HepG2 (cell line): Measurements from ENCODE around the gene DAB2. TPM values are rescaled to one million over a fixed set of nuclear protein-coding genes. Genes with fewer than 3 reads are reported as not detected.

Experiments
- ATAC-seq: fragments of 200-7000 bp; cut with Tn5 transposase; 3 replicates; pipeline ENCODE4 v1.9.1; 2020; ENCODE audit warnings: mild to moderate bottlenecking, moderate library complexity
- BruUV-seq: library from RNA; stranded (reverse); fragments of 400-500 nt; replicated peaks from 2 replicates; lab custom pipeline; 2021; lab: Mats Ljungman, UMichigan
- CTCF ChIA-PET: fragments of 300-600 bp; formaldehyde crosslinking; extraction: SDS; loops from one replicate; lab custom pipeline; 2021; ENCODE audit warnings: low total read pairs, inconsistent platforms, low intra/inter-chr PET ratio; lab: Yijun Ruan, JAX
- POLR2A ChIA-PET: fragments of 350-600 bp; sonication (Branson Sonifier 250); formaldehyde crosslinking; loops from one replicate; lab custom pipeline; 2020; ENCODE audit warnings: antibody characterized with exemption, inconsistent platforms; lab: Yijun Ruan, JAX
- DNase-seq: peaks from one replicate; pipeline ENCODE4 v3.0.0-alpha.2; 2015; ENCODE audit warnings: low spot score
- FAIRE-seq: peaks from 3 replicates; lab custom pipeline; 2011; peaks lifted over from hg19 to GRCh38; lab: Jason Lieb, UNC
- H2AFZ ChIP-seq: one replicate; pipeline ENCODE4 v1.6.1; 2011; ENCODE audit warnings: low read length, inconsistent platforms
- H3K27ac ChIP-seq: fragments of 300-600 bp; 3 replicates; pipeline ENCODE4 v1.8.0; 2011; ENCODE audit warnings: mixed run types, mild to moderate bottlenecking, mixed read lengths, low read length, inconsistent platforms; ENCODE audit not compliant: insufficient read depth; ENCODE audit errors: extremely low read length
- H3K27me3 ChIP-seq, 2 experiments: fragments of 200-600 bp in 1 of 2; 2 replicates in 1 of 2; 3 replicates in 1 of 2; pipeline versions ENCODE4 v1.6.0 to v1.8.0; 2011; ENCODE audit warnings: low read length in 2 of 2, mild to moderate bottlenecking in 2 of 2, moderate library complexity in 2 of 2, inconsistent platforms in 1 of 2; ENCODE audit not compliant: insufficient read depth in 2 of 2, control insufficient read depth in 1 of 2
- H3K36me3 ChIP-seq, 2 experiments: fragments of 200-600 bp in 1 of 2; replicated peaks in 1 of 2; 2 replicates in 1 of 2; 3 replicates in 1 of 2; pipeline versions ENCODE4 v1.5.1 to v1.8.0; 2011; ENCODE audit warnings: low read length in 2 of 2, inconsistent platforms in 1 of 2; ENCODE audit not compliant: insufficient read depth in 2 of 2, control insufficient read depth in 1 of 2
- H3K4me1 ChIP-seq: 2 replicates; pipeline ENCODE4 v1.5.1; 2012; ENCODE audit warnings: low read length, inconsistent platforms; ENCODE audit not compliant: insufficient read depth
- H3K4me2 ChIP-seq: 2 replicates; pipeline ENCODE4 v1.6.0; 2011; ENCODE audit warnings: low read depth, low read length, inconsistent platforms
- H3K4me3 ChIP-seq, 3 experiments: fragments of 200-600 bp in 1 of 3; sonication (generic), shearing (Covaris generic) in 1 of 3; replicated peaks in 1 of 3; 2 replicates each; pipeline ENCODE4 v1.5.1; 2011 to 2016; ENCODE audit warnings: low read length in 3 of 3, inconsistent platforms in 2 of 3, low read depth in 2 of 3, mild to moderate bottlenecking in 2 of 3, control low read depth in 1 of 3, mixed read lengths in 1 of 3; ENCODE audit not compliant: insufficient read depth in 1 of 3
- H3K79me2 ChIP-seq: one replicate; pipeline ENCODE4 v1.6.1; 2011; ENCODE audit warnings: low read length, inconsistent platforms; ENCODE audit not compliant: insufficient read depth
- H3K9ac ChIP-seq: 2 replicates; pipeline ENCODE4 v1.6.0; 2011; ENCODE audit warnings: mild to moderate bottlenecking, low read depth, low read length, inconsistent platforms; ENCODE audit not compliant: insufficient read depth
- H3K9me3 ChIP-seq: 2 replicates; pipeline ENCODE4 v1.5.1; 2012; ENCODE audit warnings: mild to moderate bottlenecking, low read length
- H4K20me1 ChIP-seq: 2 replicates; pipeline ENCODE4 v1.6.0; 2011; ENCODE audit warnings: inconsistent platforms, mild to moderate bottlenecking, low read length, moderate library complexity; ENCODE audit not compliant: insufficient read depth
- ATF6 ChIP-seq: sonication (generic); formaldehyde crosslinking; conservative IDR thresholded peaks from 2 replicates; pipeline ENCODE4 v1.4.0; 2020; ENCODE audit warnings: missing genetic modification reagents
- FOXA1 ChIP-seq, 2 experiments: fragments of 450-650 bp in 1 of 2; sonication (generic) in 1 of 2; formaldehyde crosslinking in 1 of 2; IDR thresholded peaks; 2 replicates each; pipeline versions ENCODE4 v1.4.0 to v1.6.1; 2016 to 2020; ENCODE audit warnings: missing genetic modification reagents in 1 of 2
- HNF4A ChIP-seq: sonication (generic); formaldehyde crosslinking; IDR thresholded peaks from 2 replicates; pipeline ENCODE4 v1.4.0; 2020; ENCODE audit warnings: missing genetic modification reagents
- HNF4G ChIP-seq, 2 experiments: sonication (generic) in 1 of 2; formaldehyde crosslinking in 1 of 2; IDR thresholded peaks; 2 replicates each; pipeline versions ENCODE4 v1.4.0 to v1.6.1; 2011 to 2020; ENCODE audit warnings: borderline replicate concordance in 2 of 2, low read depth in 2 of 2, mild to moderate bottlenecking in 2 of 2, low read length in 1 of 2, missing genetic modification reagents in 1 of 2, moderate library complexity in 1 of 2
- MTERF4 ChIP-seq: sonication (generic); formaldehyde crosslinking; IDR thresholded peaks from 2 replicates; pipeline ENCODE4 v1.8.0; 2023; ENCODE audit warnings: mild to moderate bottlenecking, missing genetic modification reagents
- PITX1 ChIP-seq: sonication (generic); formaldehyde crosslinking; IDR thresholded peaks from 2 replicates; pipeline ENCODE4 v1.5.1; 2020; ENCODE audit warnings: mild to moderate bottlenecking, missing genetic modification reagents
- RFX5 ChIP-seq: IDR thresholded peaks from 2 replicates; pipeline ENCODE4 v1.6.1; 2011; ENCODE audit warnings: low read depth, low read length, improper control_type of control experiment
- RXRB ChIP-seq: IDR thresholded peaks from 2 replicates; pipeline ENCODE4 v1.6.1; 2016; ENCODE audit warnings: borderline replicate concordance, missing genetic modification reagents, missing compliant biosample characterization
- ZBTB20 ChIP-seq: sonication (generic); formaldehyde crosslinking; IDR thresholded peaks from 2 replicates; pipeline ENCODE4 v1.8.1; 2023; ENCODE audit warnings: missing genetic modification reagents, low read depth, mild to moderate bottlenecking, borderline replicate concordance
- ZFX ChIP-seq: sonication (generic); formaldehyde crosslinking; IDR thresholded peaks from 2 replicates; pipeline ENCODE4 v1.4.0; 2020; ENCODE audit warnings: mild to moderate bottlenecking, low read depth, missing genetic modification reagents, moderate library complexity
- ZMYM4 ChIP-seq: sonication (generic); formaldehyde crosslinking; IDR thresholded peaks from 2 replicates; pipeline ENCODE4 v1.8.1; 2023; ENCODE audit warnings: mild to moderate bottlenecking, missing genetic modification reagents
- ZNF263 ChIP-seq: sonication (generic); formaldehyde crosslinking; IDR thresholded peaks from 2 replicates; pipeline ENCODE4 v1.4.0; 2020; ENCODE audit warnings: missing genetic modification reagents
- WGBS: methylation state at CpG from one replicate; pipeline ENCODE4 v1.1.6; 2017; ENCODE audit warnings: low lambda C conversion rate; 5-methylcytosine and 5-hydroxymethylcytosine counted together
- in situ Hi-C: cut with HindIII; loops from 2 replicates; pipeline ENCODE4 v1.10.0; 2017; ENCODE audit warnings: low pct_unique_long_range_greater_than_20kb; ENCODE audit not compliant: extremely low pct_ligation_motif_present
- intact Hi-C: fragments of 100-400 bp; cut with micrococcal nuclease; formaldehyde crosslinking; loops from one replicate; pipeline ENCODE4 v1.10.0; 2022; ENCODE audit not compliant: unreplicated experiment
- polyA plus RNA-seq, 8 experiments: library from polyadenylated mRNA; depleted of rRNA in 3 of 8; stranded (reverse) in 7 of 8; unstranded in 1 of 8; fragments of >200 nt; fragmentation: Illumina TruSeq in 4 of 8; extraction: Trizol in 4 of 8; gene quantifications; 2 replicates each; pipeline versions ENCODE4 v1.2.1 to v1.2.3, GENCODE V29; 2011 to 2016; ENCODE audit warnings: low read depth in 4 of 8, missing spikeins in 1 of 8, mixed read lengths in 1 of 8; ENCODE audit not compliant: insufficient read depth in 1 of 8
- total RNA-seq, 5 experiments: library from RNA; depleted of rRNA; stranded (reverse); fragments of >200 nt; fragmentation: Illumina TruSeq; extraction: Trizol; gene quantifications; 2 replicates each; pipeline ENCODE4 v1.2.3, GENCODE V29; 2016; ENCODE audit warnings: low read depth in 1 of 5
- TF ChIP-seq, protein P1 (sequence below): IDR thresholded peaks from 2 replicates; pipeline ENCODE4 v1.6.1; 2016; ENCODE audit warnings: mild to moderate bottlenecking, missing biosample characterization, missing genetic modification reagents

DAB2 gene
- total and polyA plus RNA-seq, 2 of the 13 experiments (the other 11 are each of a cell fraction or from before 2014, with no cell fraction given), result 6.4 to 6.5 TPM

- peak overlapping the region; percentile 45; the same call in 1 of the 2 replicates for H3K4me2 ChIP-seq
- FAIRE-seq, result no peak
- TF ChIP-seq HNF4A (CRISPR knock-in tag), result peak; percentile 46
- TF ChIP-seq ZNF263, result no peak
These were observed 23.8 kb upstream of the DAB2 start for GRCh38 chr5:39448506-39449128.

DNA sequence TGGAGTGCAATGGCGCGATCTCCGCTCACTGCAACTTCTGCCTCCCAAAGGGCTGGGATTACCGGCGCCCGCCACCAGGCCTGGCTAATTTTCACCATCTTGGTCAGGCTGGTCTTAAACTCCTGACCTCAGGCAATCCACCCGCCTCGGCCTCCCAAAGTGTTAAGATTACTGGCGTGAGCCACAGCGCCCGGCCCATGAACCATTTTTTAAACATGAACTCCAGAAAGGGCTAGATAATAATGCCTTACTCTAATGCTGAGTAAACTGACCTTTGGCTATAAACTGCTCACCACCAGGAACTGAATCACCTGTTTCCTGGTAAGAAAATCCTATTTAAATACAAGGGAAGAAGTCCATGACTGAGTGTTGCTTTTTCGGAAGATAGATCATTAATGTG, 23.2 kb upstream of the DAB2 start:
- no TSS peak for BruUV-seq
- no peak overlapping the region for H3K9ac ChIP-seq
- in situ Hi-C loops (no loop called here), intact Hi-C loops (no loop called here)
- H3K9me3 ChIP-seq, result no peaks in the 10 kb centered on the region
- peaks cover 1 to 5% of the 10 kb centered on the region in 2 experiments; a peak in 2 of 5 replicates for H3K27me3 ChIP-seq
- H2AFZ ChIP-seq, result no peak overlapping the region
- DNase-seq, result peak; percentile 41
- H3K4me2 ChIP-seq, result peak overlapping the region; percentile 45; the same call in 1 of the 2 replicates
- H3K4me3 ChIP-seq, result no peak overlapping the region; a peak in 1 of 6 replicates
- H3K4me1 ChIP-seq, result peaks cover 25% of the 10 kb centered on the region
- no peaks in the 10 kb centered on the region for H3K79me2 ChIP-seq
- H4K20me1 ChIP-seq, result no peaks in the 10 kb centered on the region
- H3K27ac ChIP-seq, result no peak overlapping the region
- POLR2A ChIA-PET, result no interaction called here
- H3K36me3 ChIP-seq, result no peaks in the 10 kb centered on the region
- peak; percentile 77 for ATAC-seq
- WGBS, result 37% methylated on average over 10 of the region's 12 CpGs
- FAIRE-seq, result no peak
- CTCF ChIA-PET, result no interaction called here
- no peak for TF ChIP-seq ZBTB20 (CRISPR knock-in tag)
- TF ChIP-seq PITX1 (CRISPR knock-in tag), result peak; percentile 14; the same call in 1 of the 2 replicates
- TF ChIP-seq HNF4G (IDR thresholded peaks at IDR 0.05; ENCODE audit: borderline replicate concordance, low read depth, low read length), result peak; percentile 20; the same call in 1 of the 2 replicates
- TF ChIP-seq HNF4G (CRISPR knock-in tag; IDR thresholded peaks at IDR 0.05; ENCODE audit: borderline replicate concordance, low read depth), result no peak
- TF ChIP-seq ATF6 (CRISPR knock-in tag), result no peak
- TF ChIP-seq ZMYM4 (CRISPR knock-in tag), result 0 out of 2 replicates have a peak, but pooled peaks have one; percentile 13
- TF ChIP-seq FOXA1 (IDR thresholded peaks at IDR 0.05), result no peak
- TF ChIP-seq FOXA1 (CRISPR knock-in tag; IDR thresholded peaks at IDR 0.05), result peak; percentile 28; the same call in 1 of the 2 replicates
- TF ChIP-seq, protein P1, sequence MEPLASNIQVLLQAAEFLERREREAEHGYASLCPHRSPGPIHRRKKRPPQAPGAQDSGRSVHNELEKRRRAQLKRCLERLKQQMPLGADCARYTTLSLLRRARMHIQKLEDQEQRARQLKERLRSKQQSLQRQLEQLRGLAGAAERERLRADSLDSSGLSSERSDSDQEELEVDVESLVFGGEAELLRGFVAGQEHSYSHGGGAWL (CRISPR knock-in tag), result no peak
- peak; percentile 89 for TF ChIP-seq RFX5
- TF ChIP-seq RXRB (CRISPR knock-in tag), result peak; percentile 42; the same call in 1 of the 2 replicates
- TF ChIP-seq ZFX, result 0 out of 2 replicates have a peak, but pooled peaks have one; percentile 23
- TF ChIP-seq MTERF4 (CRISPR knock-in tag), result no peak

More at GRCh38 chr5:39448506-39449128, 23.8 kb upstream of the DAB2 start:
- no peak overlapping the region for H3K9ac ChIP-seq
- in situ Hi-C loops (no loop called here), intact Hi-C loops (no loop called here)
- BruUV-seq, result no TSS peak
- H2AFZ ChIP-seq, result no peak overlapping the region
- H3K79me2 ChIP-seq, result no peaks in the 10 kb centered on the region
- peaks cover 1 to 5% of the 10 kb centered on the region in 2 experiments; a peak in 2 of 5 replicates for H3K27me3 ChIP-seq
- H4K20me1 ChIP-seq, result no peaks in the 10 kb centered on the region
- CTCF ChIA-PET, result no interaction called here
- WGBS, result 56% methylated on average over 11 of the region's 13 CpGs
- H3K9me3 ChIP-seq, result no peaks in the 10 kb centered on the region
- POLR2A ChIA-PET, result no interaction called here
- ATAC-seq (no peak), DNase-seq (no peak)
- peaks cover 25% of the 10 kb centered on the region for H3K4me1 ChIP-seq
- no peaks in the 10 kb centered on the region for H3K36me3 ChIP-seq
- H3K4me3 ChIP-seq, result no peak overlapping the region
- no peak overlapping the region for H3K27ac ChIP-seq
